Astrocyte (in vitro differentiated cells and primary cell): Measurements from ENCODE around the gene TMSB10.

ENCODE experiments used
- CTCF ChIP-seq: IDR thresholded peaks from 2 replicates; pipeline ENCODE4 v1.5.1; 2011; ENCODE audit warnings: low read depth, mild to moderate bottlenecking, inconsistent platforms, low read length, moderate library complexity; ENCODE audit not compliant: insufficient read depth
- EZH2 ChIP-seq: IDR thresholded peaks from 2 replicates; pipeline ENCODE4 v1.6.1; 2012; ENCODE audit warnings: mild to moderate bottlenecking, low read length, inconsistent platforms; ENCODE audit not compliant: insufficient read depth

- TF ChIP-seq CTCF (no peak), EZH2 (no peak)
These were observed 41.0 kb downstream of the TMSB10 start for GRCh38 chr2:84946204-84947009.
